Colon (tissue), 2 donors: Measurements from ENCODE around the gene APPBP2.
"Not testable (repeated sequence)": the region's sequence is repeated elsewhere in the genome, so short reads cannot be mapped to it uniquely, and the experiment has no call there.

Experiments
- FAIRE-seq: peaks from 2 replicates; lab custom pipeline; 2012; peaks lifted over from hg19 to GRCh38; lab: Jason Lieb, UNC
- donor health status: control.
- donor health status: control.

Gene APPBP2

DNA sequence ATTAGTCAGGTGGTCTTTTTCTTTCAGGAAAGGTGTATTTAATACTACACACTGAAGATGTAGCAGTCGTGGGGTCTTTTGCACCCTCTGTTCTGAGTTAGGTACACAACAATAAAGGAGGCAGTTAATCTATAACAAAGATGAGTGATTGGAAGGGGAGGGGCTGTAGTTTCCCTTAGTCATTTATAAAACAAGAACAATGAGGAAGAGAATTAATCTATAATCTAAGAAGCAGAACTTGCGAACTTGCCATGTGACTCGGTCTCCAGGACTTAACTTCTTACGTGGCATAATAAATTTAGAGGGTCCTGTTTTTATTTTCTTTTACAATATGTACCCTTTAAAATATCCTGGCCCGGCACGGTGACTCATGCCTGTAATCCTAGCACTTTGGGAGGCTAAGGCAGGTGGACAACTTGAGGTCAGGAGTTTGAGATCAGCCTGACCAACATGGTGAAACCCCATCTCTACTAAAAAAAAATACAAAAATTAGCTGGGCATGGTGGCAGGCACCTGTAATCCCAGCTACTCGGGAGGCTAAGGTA lies 8.6 kb upstream of the APPBP2 start:
- no peak for FAIRE-seq

- no peak for FAIRE-seq
These were observed 8.0 kb upstream of the APPBP2 start for GRCh38 chr17:60534010-60534555.

- no peak for FAIRE-seq
These were observed 3.8 kb upstream of the APPBP2 start for GRCh38 chr17:60529806-60530205.

GRCh38 chr17:60528828-60529227 lies 2.8 kb upstream of the APPBP2 start:
- FAIRE-seq = no peak

GRCh38 chr17:60527701-60528100 lies 1.7 kb upstream of the APPBP2 start:
- FAIRE-seq = no peak

- no peak for FAIRE-seq
These were observed 684 bp upstream of the APPBP2 start for GRCh38 chr17:60526726-60527125.

DNA sequence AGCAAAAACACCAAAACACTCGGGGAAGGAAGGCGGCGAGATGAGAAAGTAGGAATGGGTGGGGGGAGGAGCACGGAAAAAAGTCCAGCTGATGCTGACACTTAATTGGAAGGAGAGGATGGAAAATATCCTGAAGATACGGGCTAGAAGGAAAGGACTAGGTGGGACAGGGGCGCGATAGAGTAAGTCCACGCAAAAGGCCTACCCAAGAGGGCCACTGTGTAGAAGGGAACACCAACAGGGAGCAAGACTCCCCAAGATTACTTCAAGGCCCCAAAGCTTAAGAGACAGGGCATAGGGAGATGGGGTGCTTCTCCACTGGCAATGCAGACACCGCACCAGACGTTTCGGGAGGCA lies 736 bp downstream of the APPBP2 start:
- FAIRE-seq = no peak

DNA sequence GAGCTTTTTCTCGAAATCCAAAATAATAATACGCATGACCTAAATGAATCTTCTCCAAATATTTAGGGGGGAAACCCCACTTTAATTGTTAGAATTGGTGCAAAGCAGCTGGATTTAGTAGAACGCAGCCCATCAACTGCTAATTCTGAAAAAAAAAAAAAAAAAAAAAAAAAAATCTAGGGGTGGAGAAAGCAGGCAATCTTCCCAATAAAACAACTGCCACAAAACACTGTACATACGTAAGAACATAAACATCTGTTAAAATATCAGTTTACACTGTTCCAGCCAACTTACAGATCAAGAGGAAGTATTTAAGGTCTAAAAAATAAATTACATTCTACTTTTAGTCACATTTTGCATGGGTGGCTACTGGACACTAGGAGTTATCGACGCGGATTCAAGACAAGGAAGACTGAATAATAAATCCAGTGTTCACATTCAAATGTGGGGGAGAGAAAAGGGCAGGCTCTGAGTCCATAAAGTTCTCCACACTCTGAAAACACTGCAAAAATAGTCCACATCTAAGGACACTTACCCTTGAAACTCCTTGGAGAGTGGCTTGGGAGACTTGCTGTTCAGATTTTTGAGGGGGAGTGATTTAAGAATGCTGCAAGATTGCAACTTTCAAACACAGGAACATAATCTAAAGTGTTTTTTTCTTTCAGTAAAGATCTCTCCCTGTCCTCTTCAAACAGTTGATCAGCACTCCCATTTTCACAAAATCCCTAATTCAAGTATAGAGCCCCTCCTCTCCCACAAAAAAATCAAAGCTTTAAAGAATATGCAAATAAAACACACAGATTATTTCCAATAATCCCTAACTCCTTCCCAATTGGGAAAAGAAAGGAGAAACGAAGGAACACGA lies 1.3 kb downstream of the APPBP2 start:
- FAIRE-seq = no peak

GRCh38 chr17:60523822-60524221 lies 2.2 kb downstream of the APPBP2 start:
- FAIRE-seq = no peak

DNA sequence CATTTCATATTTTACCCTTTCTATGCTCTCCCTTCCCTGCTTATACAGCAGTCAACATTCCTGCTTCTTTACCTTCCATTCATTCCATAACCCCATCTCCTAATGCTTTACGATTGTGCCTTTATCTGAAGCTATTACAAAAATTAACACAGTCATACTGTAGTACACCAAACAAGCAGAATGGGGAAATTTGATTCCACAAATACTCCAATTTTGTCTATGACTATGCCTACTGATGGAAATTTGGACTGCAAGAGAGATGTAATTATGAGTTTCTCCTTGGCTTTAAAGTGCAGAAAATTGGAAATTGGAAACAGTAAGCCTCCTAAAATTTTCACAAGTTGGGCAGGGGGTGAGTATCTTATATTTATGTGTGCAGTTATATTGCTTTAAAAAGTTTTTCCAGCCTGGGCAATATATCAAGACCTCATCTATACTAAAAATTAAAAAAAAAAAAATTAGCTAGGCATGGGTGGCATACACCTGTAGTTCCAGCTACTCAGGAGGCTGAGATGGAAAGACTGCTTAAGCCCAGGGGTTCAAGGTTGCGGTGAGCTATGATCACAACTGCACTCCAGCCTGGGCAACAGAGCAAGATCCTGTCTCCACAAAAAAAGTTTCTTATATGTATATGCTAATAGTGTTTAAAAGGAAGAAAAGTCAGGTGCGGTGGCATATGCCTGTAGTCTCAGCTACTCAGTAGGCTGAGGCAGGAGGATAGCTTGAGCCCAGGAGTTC lies 3.0 kb downstream of the APPBP2 start:
- FAIRE-seq = no peak

DNA sequence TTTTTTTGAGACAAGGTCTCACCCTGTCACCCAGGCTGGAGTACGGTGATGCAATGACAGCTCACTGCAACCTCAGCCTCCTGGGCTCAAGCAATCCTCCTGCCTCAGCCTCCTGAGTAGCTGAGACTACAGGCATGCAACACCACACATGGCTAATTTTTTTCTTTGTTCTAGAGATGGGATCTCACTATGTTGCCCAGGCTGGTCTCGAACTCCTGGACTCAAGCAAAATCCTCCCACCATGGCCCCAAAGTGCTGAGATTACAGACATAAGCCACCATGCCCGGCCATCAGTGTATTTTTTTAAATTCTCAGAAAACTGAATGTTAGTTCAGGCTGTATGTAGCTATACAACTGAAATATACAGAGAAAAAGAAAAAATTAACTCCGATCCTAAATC lies 6.2 kb downstream of the APPBP2 start:
- no peak for FAIRE-seq

DNA sequence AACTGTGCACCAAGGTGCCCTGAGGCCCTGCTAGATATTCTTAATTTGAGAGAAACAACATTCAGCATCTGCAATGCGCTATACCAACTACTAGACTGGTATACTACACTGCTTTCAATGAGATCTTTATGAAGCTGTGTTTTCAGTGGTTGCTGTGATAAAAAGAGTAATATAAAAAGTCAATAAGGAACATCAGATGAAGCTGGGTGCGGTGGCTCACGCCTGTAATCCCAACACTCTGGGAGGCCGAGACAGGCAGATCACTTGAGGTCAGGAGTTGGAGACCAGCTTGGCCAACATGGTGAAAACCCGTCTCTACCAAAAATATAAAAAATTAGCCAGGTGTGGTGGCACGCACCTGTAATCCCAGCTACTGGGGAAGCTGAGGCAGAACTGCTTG lies 10.4 kb downstream of the APPBP2 start:
- FAIRE-seq = not testable (repeated sequence)

- not testable (repeated sequence) for FAIRE-seq
These were observed 10.8 kb downstream of the APPBP2 start for GRCh38 chr17:60515199-60515598.

DNA sequence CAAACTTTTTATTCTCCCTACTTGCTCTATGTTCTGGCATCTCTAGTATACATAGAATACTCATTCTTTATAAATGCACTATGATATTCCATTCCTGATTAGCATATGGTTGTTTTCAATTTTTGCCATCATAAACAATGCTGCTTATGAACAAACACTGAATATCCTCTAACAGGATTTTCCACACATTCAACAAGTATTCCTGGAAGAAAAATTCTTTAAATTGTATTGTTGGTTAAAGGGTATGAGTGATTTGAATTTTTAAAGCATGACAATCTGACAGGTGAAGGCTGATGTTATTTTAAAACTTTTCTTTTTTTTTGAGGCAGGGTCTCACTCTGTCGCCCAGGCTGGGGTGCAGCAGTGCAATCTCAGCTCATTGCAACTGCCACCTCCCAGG lies 11.5 kb downstream of the APPBP2 start:
- no peak for FAIRE-seq

GRCh38 chr17:60514053-60514452 lies 12.0 kb downstream of the APPBP2 start:
- no peak for FAIRE-seq

DNA sequence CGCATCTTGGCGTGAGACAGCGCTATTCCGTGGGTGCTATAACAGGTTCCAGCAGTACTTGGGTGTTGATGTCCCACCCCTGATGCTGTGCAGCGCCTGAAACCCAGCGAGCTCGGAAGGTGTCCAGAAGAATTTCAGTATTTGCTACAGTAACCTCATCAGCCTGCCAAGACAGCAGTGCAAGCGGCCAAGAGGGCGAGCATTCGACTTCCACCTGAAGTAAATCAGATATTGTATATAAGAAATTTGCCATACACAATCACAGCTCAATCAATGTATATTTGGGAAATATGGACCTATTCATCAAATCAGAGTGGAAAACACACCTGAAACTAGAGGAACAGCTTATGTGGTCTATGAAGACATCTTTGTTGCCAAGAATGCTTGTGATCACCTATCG lies 13.0 kb downstream of the APPBP2 start:
- FAIRE-seq = no peak

DNA sequence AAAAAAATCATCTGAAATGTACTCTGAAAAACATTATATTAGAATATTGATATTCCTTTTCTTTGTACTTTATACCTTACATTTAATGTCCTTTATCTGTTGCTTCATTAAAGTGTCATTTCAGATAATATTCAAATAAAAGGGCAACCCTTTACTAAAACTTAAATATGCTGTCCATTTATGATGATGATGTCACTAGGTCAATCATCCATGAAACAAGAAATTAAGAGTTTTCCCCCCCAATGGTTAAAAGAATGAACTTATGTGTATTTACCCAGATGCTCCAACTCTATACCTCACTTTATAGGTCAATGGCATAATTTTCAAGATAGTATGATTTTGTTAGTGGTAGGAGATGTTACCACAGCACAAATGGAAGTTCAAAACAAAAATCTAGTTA lies 15.3 kb downstream of the APPBP2 start:
- no peak for FAIRE-seq

GRCh38 chr17:60510031-60510430 lies 16.0 kb downstream of the APPBP2 start:
- FAIRE-seq = no peak

- no peak for FAIRE-seq
These were observed 17.6 kb downstream of the APPBP2 start for GRCh38 chr17:60508384-60508980.

DNA sequence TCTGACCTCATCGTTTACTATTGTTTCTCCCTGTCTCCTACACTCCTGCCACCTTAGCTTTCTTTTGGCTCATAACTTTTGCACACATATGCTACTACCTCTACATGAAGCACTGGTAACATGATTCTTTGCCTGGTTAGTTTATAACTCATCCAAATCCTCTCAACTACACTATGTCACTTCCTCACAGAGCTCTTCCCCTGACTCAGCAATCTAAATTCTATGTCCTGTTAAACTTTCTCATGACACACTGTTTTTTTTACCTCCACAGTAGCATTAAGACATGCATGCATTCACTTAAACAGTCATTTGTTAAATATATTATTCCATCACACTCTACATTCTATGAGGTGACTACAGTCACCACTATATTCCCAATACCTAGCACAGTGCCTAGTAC lies 19.7 kb downstream of the APPBP2 start:
- no peak for FAIRE-seq

GRCh38 chr17:60502145-60502544 lies 23.9 kb downstream of the APPBP2 start:
- no peak for FAIRE-seq

DNA sequence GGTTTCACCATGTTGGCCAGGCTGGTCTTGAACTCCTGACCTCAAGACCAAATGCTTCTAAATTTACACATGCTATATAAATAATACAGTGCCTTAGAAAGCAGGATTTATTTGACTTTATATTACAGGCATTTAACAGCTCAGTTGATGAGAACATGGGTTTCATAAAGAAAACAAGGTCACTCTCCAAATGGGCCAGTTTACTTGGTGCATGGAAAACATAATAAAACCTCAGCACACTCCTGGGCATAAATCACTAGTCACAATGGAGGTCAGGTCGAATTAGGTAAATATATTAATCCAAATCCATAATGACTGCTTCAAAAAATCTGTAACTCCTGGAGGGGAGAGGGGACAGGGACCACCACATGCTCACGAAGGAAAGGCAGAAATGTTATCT lies 24.5 kb downstream of the APPBP2 start:
- FAIRE-seq = no peak

- FAIRE-seq = no peak
These were observed 30.0 kb downstream of the APPBP2 start for GRCh38 chr17:60496041-60496440.
